ENCODE results near the gene RAI1.

RAI1 gene

DNA sequence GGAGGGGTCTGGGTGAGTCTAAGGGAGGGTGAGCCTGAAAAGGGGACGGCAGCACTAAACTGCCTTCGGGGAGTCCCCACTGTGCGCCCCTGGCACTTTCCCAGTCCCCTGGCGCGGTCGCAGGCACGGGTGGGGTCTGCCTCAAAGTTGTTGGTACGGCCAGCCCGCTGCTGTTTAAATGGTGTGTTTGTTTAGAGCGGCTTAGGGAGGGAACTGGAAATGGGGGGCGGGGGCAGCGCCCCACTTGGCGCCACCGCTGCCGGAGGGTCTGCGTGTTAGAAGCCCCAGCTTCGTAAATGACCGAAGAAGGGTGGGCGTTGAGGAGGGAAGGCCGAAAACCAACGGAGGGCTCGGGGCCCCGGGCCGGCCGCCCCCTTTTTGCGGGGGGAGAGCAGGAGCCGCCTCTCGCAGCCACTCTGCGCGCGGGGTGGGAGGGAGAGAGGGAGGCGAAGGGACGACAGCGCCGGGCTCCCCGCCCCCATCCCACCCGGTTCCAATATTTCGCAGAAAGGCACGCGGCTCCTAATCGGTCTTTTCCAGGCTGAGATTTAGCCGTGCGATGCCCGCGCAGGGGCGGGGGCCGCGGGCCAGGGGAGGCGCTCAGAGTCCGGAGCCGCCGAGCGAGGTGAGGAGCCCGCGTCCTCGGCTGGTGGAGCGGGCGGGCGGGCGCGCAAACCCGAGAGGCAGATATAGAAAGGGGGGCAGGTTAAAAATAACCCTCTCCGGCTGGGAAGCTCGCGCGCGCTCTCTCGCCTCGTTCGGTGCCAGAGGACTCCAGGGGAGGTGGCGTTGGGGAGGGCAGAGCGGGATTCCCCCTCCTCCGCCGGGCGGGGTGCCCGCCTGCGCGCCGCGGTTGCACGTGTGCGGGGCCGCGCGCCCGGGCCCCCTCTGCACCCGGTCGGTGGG is 100.6 kb downstream of the RAI1 start:
- peak overlapping the region; percentile 27 for H3K4me3 ChIP-seq (ENCODE audit: low read depth, low read length)

DNA sequence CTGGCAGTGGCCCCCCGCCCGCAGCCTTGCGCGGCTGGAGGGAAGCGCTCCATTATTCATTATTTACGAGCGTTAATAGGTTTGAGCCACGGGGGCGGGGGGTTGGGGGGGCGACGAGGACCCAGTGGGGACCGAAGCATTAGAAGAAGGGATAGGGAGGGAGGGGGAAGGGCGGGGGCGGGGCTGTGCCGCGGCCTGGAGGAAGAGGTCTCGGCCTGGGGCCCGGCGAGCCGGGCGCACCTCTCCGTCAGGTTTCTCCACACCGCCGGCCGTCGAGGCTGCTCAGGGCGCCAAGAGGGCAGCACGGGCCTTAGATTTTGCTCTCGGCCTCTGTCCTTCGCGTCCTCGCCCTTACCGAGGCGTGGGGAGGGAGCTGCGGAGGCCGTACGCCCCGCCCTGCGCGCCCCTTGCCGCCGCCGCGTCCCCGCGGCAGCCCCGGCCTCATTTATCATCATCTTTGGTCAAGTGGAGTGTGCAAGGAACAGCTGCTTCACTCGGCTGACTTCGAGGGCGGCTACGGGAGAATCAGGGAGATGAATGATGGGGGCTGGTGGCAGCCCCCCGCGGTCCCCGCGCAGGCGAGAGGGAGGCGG is 101.4 kb downstream of the RAI1 start:
- H3K4me3 ChIP-seq (ENCODE audit: low read depth, low read length) = peak overlapping the region; percentile 60

DNA sequence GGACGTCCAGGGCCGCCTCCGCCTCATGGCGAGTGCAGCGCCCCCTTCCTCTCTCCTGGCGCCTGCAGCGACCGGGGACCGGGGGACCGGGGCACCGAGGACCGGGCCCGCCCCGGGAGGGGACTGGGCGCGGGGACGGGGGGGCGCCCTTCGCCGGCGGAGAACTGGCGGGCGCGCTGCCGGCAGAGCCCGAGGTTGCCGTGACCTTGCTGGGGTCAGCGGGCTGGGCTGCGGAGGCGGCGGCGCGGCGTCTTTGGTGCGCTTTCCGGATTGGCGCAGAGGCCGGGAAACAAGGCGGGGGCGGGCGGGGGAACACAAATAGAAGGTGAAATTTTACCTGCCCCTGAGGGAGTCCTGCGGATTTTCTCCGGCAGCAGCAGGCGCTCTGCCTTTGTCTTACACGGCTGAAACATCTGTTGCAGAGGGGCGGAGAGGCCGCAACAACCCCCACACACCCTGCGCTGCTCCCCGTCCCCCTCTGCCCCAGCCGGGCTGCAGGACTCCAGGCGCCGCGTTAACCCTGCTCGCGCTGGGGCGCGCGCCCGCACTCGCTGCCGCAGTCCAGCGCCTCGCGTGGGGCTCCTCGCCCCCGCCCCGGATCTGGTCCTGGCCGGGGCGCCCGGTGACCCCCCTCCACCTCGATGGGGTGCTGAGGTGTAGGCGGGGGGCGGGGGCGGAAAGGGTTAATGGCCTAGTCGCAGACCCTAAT is 102.0 kb downstream of the RAI1 start:
- H3K4me3 ChIP-seq (ENCODE audit: low read depth, low read length) = peak overlapping the region; percentile 60

DNA sequence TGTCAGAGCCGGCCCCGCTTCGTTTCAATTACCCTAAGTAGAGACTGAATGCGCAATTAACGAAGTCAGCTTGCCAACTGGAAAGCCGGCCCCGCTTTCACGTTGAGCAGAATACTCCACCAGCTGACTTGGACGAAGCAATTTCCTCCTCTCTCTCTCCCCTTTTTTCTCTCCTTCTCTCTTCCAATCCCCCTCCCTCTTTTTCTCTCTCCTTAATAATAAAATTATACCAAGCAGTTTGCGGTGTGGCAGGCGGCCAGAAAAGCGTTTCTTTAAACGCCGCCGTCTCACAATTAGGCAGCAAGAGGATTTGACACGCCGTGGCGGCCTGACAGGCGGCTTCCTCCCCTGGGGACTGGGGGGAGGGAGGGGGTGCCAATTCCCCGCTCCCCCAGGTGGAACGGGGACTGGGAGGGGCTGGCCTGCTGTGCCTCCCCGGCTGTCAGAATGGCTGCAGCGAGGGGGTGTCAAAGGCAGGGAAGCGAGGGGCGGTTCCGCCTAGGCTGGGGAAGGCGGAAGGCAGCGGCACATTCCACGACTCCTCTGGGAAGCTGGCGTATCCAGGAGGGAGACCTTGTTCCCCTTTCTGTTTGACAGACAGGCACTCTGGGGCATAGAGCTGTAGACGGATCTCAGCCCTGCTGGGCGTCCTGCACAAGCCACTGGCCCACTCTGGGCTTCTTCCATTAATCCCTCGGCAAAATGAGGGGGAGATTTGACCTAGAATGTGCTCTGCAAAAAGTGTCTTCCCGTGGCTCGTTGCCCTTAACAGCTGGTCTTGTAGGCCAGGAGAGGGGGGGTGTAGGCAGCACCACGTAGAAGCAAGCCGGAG is 102.8 kb downstream of the RAI1 start:
- peak overlapping the region; percentile 60 for H3K4me3 ChIP-seq (ENCODE audit: low read depth, low read length)

DNA sequence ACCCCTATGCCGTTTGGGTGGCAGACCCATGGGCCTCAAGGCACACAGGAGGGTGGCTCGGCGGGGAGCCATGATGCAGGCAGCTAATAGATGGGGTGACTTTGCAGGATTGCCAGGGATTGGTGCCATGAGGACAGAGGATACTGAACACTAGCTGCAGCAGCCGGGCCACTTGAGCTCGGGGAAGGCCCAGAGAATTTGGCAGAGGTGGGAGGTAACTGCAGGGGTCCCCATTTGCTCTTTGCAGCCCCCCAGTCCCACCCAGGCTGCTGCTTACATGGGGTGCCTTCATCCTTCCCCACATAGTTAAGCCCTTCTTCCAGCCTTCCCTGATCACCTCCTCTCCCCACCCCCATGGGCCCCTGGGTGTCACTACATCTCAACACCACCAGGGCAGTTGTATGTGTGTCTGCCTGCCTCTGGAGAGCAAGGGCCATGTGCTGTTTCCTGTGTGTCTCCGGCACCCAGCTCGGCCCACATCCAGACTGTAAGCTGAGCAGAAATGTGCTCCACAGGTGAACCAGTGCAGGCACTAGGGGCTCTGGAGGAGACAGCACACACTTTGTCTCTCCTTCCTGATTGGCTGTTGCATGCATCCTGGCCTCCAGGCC is 103.5 kb downstream of the RAI1 start:
- no peak overlapping the region for H3K4me3 ChIP-seq (ENCODE audit: low read depth, low read length)

DNA sequence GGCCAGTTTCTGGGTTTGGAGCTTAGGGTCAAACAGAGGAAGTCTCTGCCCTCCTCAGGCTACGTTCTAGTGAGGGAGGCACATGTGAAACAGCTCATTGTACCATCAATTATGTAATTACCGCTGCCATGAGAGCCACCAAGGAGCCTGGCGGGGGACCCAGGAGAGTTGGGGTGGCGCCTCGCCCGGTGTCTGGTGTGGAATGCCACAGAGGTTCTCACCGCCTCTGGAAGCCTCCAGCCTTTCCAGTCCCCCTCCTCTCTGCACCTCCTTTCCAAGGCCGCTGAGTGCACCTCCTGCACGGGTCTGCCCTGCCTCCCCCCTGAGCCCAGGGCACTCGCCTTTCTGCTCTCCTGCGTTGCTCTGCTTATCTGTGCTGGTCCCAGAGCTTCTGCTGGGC is 104.1 kb downstream of the RAI1 start:
- H3K4me3 ChIP-seq (ENCODE audit: low read depth, low read length) = no peak overlapping the region

DNA sequence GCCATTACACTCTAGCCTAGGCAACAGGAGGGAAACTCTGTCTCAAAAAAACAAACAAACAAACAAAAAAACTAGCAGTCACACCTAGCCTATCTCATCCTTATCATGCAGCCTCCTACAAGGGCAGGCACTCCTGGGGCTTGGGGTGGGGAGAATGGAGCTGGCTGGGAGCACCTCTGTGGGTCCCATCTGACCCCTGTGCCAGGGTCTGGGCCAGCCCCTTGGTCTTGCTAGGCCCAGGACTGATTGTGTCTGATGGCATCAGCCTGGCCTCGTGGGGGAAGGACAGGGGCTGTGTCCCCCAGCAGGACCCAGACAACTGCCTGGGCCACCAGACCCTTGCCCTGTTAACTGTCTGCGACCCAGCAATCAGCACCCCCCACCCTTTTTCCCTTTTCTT is 105.7 kb downstream of the RAI1 start:
- no peak overlapping the region for H3K4me3 ChIP-seq (ENCODE audit: low read depth, low read length)

DNA sequence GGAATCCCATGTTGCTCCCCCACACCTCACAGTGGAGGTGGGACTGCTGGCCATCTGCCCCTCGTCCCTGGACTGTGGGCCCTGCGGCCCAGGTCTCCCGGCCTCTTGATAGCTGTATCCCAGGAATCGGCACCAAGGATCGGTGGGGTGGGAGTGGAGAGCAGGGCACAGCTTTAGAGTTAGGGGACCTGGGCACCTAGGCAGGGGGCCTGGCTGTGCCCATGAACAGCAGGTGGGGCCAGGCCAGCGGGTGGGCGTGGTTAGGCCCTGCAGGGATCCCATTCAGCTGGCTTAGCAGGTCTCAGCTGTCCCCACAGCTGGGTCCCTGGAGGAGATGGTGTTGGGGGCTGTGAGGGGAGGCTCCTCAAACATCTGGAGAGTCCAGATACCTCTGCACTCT is 106.3 kb downstream of the RAI1 start:
- H3K4me3 ChIP-seq (ENCODE audit: low read depth, low read length) = no peak overlapping the region

DNA sequence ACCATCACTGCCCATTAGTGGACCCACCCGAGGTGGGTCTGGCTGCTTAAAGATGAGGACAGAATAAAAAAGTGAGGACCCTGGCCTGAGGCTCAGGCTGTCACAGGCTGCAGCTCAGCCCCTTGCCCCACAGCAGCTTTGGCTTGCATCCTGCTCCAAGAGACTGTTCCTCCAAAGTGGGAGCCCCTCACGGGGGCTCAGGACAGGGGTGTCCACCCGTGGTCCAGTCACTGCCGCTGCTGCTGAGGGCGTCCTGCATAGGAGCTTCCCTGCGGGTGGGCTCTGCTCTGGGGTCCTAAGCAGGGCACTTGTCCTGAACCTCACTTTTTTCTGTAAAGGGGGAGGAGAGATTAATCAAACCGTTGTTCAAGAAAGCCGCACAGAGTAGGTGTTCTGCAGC is 107.7 kb downstream of the RAI1 start:
- no peak overlapping the region for H3K4me3 ChIP-seq (ENCODE audit: low read depth, low read length)

DNA sequence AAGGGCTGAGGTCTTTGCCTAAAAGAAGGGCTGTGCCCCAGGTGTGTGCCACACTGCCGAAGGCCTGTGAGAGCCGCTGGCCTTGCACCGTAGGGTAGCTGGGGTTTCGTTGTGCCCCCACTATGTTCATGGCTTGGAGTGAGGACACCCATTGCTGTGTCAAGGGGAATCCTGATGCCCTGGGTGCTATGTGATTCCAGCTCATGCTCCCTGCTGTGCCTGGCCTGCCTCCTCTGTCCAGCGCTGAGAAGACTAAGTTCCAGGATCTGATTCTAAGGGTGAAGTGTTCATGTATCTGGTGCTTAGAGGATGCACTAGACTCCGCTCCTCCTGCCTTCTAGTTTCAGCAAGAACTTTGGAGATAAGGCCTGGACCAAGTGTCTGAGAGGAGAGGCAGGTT is 108.2 kb downstream of the RAI1 start:
- no peak overlapping the region for H3K4me3 ChIP-seq (ENCODE audit: low read depth, low read length)

DNA sequence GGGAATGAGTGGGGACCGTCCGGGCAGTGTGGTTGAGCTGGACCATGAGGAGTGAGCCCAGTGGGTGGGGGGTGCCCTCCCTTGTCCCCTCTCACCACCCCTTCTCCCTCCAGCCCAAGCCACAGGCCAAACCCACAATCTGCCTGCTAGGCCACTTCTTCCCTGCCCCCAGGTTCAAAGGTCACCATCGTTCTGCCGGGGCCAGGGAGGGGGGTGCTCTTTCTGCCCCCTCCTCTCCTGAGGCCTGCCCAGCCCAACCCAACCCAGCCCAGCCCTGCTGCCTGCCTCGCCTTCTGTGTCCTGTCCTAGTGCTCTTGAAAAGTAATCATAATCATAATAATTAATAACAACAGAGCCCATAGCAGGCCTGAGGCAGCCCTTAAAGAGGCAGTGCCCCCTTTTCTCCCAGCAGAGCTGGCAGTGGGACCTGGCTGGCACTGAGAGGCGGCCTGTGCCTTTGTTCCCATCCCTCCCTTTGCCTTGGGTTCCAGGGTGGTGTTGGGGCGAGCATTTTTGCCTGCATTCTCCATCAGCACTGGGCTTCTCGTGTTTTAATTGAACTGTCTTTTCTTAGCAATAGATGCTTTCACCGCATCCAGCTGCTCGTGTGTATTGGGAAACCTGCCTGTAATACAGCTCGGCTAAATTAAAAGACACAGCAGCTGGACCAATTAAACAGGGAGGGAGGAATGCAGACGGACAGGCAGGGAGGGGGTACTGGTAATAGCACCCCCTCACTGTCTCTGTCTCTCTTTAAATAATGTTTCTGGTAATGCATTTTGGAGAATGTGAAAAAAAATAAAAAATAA is 108.8 kb downstream of the RAI1 start:
- H3K4me3 ChIP-seq (ENCODE audit: low read depth, low read length) = no peak overlapping the region

DNA sequence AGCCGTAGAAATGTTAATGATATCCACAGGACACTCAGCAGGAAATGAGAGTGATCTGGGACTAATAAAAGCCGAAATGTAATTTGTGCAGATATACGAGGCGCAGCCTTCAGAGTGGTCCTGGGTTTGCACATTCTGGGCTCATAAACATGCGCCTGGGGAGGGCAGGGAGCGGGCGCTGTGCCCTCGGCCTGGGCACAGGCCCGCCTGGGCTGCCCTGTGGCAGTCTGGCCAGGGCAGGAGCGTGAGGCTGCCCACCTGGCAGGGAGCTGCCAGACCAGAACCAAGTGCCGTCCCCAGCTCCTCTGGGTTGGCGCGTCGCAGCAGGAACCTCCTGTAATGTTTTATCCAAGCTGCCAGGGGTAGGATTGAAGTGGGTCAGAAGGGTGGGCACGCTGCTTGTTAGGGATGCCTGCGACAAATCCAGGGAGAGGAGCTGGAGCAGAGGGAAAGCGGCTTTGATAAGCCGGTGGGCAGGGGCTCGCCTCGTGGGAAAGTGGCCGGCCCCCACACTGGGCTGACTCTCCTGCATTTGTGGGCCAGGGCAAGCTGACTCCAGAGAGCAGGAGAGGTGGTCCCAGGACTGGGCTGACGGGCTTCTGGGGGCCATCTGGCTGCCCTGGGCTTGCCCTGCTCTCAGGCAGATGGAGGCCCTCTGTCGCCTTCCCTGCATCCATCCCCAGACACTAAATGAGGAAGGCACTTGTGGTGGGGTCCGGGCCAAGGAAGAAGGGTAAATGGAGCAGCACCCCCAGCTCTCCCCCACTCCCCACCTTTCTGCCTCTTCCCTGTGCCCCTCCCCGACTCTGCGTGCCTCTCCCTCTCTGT is 109.6 kb downstream of the RAI1 start:
- no peak overlapping the region for H3K4me3 ChIP-seq (ENCODE audit: low read depth, low read length)

DNA sequence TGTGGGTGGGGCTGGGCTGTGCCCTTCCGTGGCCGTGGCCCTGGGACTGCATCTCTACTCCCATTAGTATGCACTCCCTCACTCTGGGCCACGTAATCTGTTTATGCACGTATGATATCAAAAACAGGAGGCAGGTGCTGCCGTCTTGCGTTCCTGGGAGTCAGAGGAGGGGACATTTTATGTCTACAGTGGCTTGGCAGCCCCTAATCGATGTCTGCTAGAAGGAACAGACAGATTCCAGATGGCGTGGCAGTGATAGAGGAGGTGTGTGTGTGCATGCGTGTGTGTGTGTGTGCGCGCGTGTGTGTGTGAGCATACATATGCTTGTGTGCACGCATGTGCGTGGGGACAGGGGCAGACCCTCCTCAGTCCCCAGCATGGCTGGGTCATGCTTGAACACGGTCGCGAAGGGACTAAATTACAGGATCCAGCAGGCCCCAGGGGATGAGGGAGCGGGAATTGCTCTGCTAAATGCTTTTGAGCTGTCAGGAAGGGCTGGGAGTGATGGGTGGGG is 110.8 kb downstream of the RAI1 start:
- no peak overlapping the region for H3K4me3 ChIP-seq (ENCODE audit: low read depth, low read length)

DNA sequence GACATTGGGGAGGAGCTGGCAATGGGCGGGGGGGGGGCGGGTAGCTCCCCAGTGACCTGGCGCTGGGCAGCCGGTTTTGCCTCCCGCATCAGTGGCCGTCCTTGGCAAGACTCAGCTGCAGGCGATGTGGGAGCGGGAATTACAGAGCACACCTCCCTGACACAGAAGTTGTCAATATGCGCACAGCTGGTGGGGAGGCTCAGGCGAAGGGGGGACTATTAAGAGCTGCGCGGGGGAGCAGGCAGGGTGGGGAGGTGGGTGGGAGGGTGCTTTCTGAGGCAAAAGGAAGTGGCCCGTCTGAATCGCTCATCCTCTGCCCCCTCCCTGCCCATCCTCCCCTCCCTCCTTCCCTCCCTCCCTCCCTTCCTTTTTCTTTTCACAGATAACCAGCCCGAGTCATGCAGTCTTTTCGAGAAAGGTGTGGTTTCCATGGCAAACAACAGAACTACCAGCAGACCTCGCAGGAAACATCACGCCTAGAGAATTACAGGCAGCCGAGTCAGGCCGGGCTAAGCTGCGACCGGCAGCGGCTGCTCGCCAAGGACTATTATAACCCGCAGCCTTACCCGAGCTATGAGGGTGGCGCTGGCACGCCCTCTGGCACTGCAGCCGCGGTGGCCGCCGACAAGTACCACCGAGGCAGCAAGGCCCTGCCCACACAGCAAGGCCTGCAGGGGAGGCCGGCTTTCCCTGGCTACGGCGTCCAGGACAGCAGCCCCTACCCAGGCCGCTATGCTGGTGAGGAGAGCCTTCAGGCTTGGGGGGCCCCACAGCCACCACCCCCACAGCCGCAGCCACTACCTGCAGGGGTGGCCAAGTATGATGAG is 111.5 kb downstream of the RAI1 start:
- H3K4me3 ChIP-seq (ENCODE audit: low read depth, low read length) = no peak overlapping the region

DNA sequence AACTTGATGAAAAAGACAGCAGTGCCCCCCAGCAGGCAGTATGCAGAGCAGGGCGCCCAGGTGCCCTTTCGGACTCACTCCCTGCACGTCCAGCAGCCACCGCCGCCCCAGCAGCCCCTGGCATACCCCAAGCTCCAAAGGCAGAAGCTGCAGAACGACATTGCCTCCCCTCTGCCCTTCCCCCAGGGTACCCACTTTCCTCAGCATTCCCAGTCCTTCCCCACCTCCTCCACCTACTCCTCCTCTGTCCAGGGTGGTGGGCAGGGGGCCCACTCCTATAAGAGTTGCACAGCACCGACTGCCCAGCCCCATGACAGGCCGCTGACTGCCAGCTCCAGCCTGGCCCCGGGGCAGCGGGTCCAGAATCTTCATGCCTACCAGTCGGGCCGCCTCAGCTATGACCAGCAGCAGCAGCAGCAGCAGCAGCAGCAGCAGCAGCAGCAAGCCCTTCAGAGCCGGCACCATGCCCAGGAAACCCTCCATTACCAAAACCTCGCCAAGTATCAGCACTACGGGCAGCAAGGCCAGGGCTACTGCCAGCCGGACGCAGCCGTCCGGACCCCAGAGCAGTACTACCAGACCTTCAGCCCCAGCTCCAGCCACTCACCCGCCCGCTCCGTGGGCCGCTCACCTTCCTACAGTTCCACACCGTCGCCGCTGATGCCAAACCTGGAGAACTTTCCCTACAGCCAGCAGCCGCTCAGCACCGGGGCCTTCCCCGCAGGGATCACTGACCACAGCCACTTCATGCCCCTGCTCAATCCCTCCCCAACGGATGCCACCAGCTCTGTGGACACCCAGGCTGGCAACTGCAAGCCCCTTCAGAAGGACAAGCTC is 112.3 kb downstream of the RAI1 start:
- H3K4me3 ChIP-seq (ENCODE audit: low read depth, low read length) = no peak overlapping the region

DNA sequence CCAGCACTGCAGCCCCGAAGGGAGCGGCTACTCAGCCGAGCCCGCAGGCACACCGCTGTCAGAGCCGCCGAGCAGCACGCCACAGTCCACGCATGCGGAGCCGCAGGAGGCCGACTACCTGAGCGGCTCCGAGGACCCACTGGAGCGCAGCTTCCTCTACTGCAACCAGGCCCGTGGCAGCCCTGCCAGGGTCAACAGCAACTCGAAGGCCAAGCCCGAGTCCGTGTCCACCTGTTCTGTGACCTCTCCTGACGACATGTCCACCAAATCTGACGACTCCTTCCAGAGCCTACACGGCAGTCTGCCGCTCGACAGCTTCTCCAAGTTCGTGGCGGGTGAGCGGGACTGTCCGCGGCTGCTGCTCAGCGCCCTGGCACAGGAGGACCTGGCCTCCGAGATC is 113.1 kb downstream of the RAI1 start:
- no peak overlapping the region for H3K4me3 ChIP-seq (ENCODE audit: low read depth, low read length)

DNA sequence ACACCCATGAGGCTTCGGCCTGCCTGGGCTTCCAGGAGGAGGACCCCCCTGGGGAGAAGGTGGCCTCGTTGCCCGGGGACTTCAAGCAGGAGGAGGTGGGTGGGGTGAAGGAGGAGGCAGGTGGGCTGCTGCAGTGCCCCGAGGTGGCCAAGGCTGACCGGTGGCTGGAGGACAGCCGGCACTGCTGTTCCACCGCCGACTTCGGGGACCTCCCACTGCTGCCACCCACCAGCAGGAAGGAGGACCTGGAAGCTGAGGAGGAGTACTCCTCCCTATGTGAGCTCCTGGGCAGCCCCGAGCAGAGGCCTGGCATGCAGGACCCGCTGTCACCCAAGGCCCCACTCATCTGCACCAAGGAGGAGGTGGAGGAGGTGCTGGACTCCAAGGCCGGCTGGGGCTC is 114.0 kb downstream of the RAI1 start:
- H3K4me3 ChIP-seq (ENCODE audit: low read depth, low read length) = no peak overlapping the region
